ENCODE results near the gene JUP.
"Not testable (repeated sequence)": the region's sequence is repeated elsewhere in the genome, so short reads cannot be mapped to it uniquely, and the experiment has no call there.

JUP gene

DNA sequence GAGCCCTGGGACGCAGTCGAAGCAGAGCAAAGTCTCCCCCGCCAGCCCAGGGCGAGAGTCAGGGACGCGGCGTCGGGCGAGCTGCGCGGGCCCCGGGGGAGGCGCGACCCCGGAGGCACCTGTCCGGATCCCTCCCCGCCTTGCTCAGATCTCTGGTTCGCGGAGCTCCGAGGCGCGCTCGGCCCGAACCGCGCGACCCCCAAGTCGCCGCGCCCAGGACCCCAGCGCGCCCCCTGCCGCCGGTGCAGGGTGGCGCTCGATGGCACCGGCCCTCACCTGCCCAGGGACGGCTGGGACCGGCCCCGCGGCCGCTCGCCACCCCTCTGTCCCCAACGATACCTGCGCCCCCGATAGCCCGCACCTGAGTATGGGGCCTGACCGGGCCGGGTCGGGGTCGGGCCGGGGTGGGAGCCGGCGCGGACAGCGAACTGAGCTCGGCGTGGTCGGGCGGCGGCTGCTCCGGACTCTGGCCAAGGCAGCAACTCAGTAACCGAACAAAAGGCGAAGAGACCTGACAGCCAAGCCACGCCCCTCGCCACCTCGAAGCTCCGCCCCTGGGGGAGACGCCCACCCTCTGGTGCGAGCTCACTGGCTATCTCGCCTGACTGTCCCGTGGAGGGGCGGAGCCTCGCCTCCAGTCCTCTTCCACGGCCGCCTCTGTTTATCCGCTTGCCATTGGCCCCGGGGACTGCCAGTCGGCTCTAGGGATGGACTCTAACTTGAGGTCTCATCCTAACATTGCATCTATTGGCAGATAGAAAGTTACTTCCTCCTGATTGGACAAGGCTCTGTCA lies at the start of gene JUP:
TSS of gene JUP (minus strand) at position 485 of the 794 bp plus-strand sequence. CDS start 14,857 bp downstream, outside the sequence.
- peak; percentile 87 for TF ChIP-seq POLR2A (IDR thresholded peaks at IDR 0.05; ENCODE audit: extremely low read depth, insufficient read length)
- TF ChIP-seq, protein P1, sequence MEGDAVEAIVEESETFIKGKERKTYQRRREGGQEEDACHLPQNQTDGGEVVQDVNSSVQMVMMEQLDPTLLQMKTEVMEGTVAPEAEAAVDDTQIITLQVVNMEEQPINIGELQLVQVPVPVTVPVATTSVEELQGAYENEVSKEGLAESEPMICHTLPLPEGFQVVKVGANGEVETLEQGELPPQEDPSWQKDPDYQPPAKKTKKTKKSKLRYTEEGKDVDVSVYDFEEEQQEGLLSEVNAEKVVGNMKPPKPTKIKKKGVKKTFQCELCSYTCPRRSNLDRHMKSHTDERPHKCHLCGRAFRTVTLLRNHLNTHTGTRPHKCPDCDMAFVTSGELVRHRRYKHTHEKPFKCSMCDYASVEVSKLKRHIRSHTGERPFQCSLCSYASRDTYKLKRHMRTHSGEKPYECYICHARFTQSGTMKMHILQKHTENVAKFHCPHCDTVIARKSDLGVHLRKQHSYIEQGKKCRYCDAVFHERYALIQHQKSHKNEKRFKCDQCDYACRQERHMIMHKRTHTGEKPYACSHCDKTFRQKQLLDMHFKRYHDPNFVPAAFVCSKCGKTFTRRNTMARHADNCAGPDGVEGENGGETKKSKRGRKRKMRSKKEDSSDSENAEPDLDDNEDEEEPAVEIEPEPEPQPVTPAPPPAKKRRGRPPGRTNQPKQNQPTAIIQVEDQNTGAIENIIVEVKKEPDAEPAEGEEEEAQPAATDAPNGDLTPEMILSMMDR (IDR thresholded peaks at IDR 0.05; ENCODE audit: low read depth, low read length), result peak; percentile 45
- TF ChIP-seq MYC (IDR thresholded peaks at IDR 0.05; ENCODE audit: low read depth, low read length), result peak; percentile 77
- TF ChIP-seq MAX (IDR thresholded peaks at IDR 0.05; ENCODE audit: low read depth, low read length), result peak; percentile 65
- DNase-seq (ENCODE audit: low read depth), result peak; percentile 98
- H3K4me3 ChIP-seq (ENCODE audit: low read depth, low read length), result peak within 1 kb of the TSS; percentile 66

GRCh38 chr17:41835800-41836549 lies 49.5 kb upstream of the JUP start, which contains the start of gene NT5C3B:
TSS of gene NT5C3B (minus strand) at chr17:41836232. CDS start at chr17:41836193, 39 bp downstream.
- peak within 1 kb of the TSS; percentile 62 for H3K4me3 ChIP-seq (ENCODE audit: low read depth, low read length)
- TF ChIP-seq, protein P1 (IDR thresholded peaks at IDR 0.05; ENCODE audit: low read depth, low read length), result no peak
- TF ChIP-seq MYC (IDR thresholded peaks at IDR 0.05; ENCODE audit: low read depth, low read length) (no peak), POLR2A (IDR thresholded peaks at IDR 0.05; ENCODE audit: extremely low read depth, insufficient read length) (no peak), MAX (IDR thresholded peaks at IDR 0.05; ENCODE audit: low read depth, low read length) (no peak)
- DNase-seq (ENCODE audit: low read depth), result peak; percentile 60

- TF ChIP-seq POLR2A (IDR thresholded peaks at IDR 0.05; ENCODE audit: extremely low read depth, insufficient read length) (no peak), MYC (IDR thresholded peaks at IDR 0.05; ENCODE audit: low read depth, low read length) (no peak), MAX (IDR thresholded peaks at IDR 0.05; ENCODE audit: low read depth, low read length) (no peak)
- TF ChIP-seq, protein P1 (IDR thresholded peaks at IDR 0.05; ENCODE audit: low read depth, low read length), result no peak
- H3K4me3 ChIP-seq (ENCODE audit: low read depth, low read length), result peak overlapping the region; percentile 62
- peak; percentile 47 for DNase-seq (ENCODE audit: low read depth)
Measured at GRCh38 chr17:41835214-41835799, 48.8 kb upstream of the JUP start.

DNA sequence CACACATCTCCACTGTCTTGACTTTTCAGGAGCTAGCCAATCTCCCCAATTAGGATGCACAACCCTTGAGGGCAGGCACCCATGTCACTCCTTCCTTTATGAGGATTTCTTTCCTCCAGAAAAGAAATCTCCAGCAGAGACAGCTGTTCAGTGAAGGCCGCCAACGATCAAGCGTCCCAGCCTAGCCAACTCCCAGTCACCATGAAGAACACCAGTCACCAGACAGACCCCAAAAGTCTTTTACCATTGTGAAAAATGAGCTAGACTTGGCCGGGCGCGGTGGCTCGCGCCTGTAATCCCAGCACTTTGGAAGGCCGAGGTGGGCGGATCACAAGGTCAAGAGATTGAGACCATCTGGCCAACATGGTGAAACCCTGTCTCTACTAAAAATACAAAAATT lies 43.5 kb upstream of the JUP start:
- not testable (repeated sequence) for H3K4me3 ChIP-seq (ENCODE audit: low read depth, low read length); DNase-seq (ENCODE audit: low read depth)

GRCh38 chr17:41825175-41825845 lies 38.8 kb upstream of the JUP start:
- no peak for TF ChIP-seq MYC (IDR thresholded peaks at IDR 0.05; ENCODE audit: low read depth, low read length)
- TF ChIP-seq, protein P1 (IDR thresholded peaks at IDR 0.05; ENCODE audit: low read depth, low read length), result no peak
- no peak for TF ChIP-seq MAX (IDR thresholded peaks at IDR 0.05; ENCODE audit: low read depth, low read length)
- no peak for TF ChIP-seq POLR2A (IDR thresholded peaks at IDR 0.05; ENCODE audit: extremely low read depth, insufficient read length)
- H3K4me3 ChIP-seq (ENCODE audit: low read depth, low read length), result no peak overlapping the region
- no peak for DNase-seq (ENCODE audit: low read depth)

Data from NB4 (cell line).